Measurements from ENCODE around the gene GANC.

The GANC gene

GRCh38 chr15:42373274-42373673 lies 100.3 kb downstream of the GANC start:
- Histone ChIP-seq H2BK5ac (ENCODE audit: low read depth, low read length, poor library complexity) (no peak overlapping the region), H3K36me3 (ENCODE audit: control insufficient read depth in 1 of 2, insufficient read depth in 2 of 2, low read length in 2 of 2) (no peaks in the 10 kb centered on the region), H2AK5ac (ENCODE audit: low read length) (no peak overlapping the region), H3K23ac (ENCODE audit: low read length) (no peak overlapping the region), H3K4me3 (ENCODE audit: low read depth, low read length) (no peak overlapping the region), H2AFZ (ENCODE audit: insufficient read depth, low read length, poor library complexity) (no peak overlapping the region), H3K14ac (ENCODE audit: low read length) (no peak overlapping the region), H3K4me1 (ENCODE audit: control insufficient read depth in 1 of 2, insufficient read depth in 2 of 2, low read length in 2 of 2) (no peaks in the 10 kb centered on the region), H2BK120ac (ENCODE audit: insufficient read depth, low read length, poor library complexity) (no peak overlapping the region), H2BK12ac (ENCODE audit: low read length) (no peak overlapping the region), H3K9ac (ENCODE audit: low read length) (no peak overlapping the region), H3K27me3 (ENCODE audit: insufficient read depth, low read length) (no peaks in the 10 kb centered on the region), H3K4me2 (ENCODE audit: low read length) (no peak overlapping the region), H3K27ac (ENCODE audit: low read depth, low read length) (no peak overlapping the region), H3K79me2 (ENCODE audit: control insufficient read depth, insufficient read depth, low read length, poor library complexity) (no peaks in the 10 kb centered on the region), H3K9me3 (ENCODE audit: insufficient read depth, low read depth, low read length) (no peaks in the 10 kb centered on the region), H4K12ac (ENCODE audit: low read depth, low read length) (no peak overlapping the region), H3K79me1 (ENCODE audit: low read length) (no peaks in the 10 kb centered on the region), H3K18ac (ENCODE audit: low read length) (no peak overlapping the region), H4K8ac (ENCODE audit: low read depth, low read length) (no peak overlapping the region), H4K91ac (ENCODE audit: low read depth, low read length) (no peak overlapping the region), H3K4ac (ENCODE audit: low read depth, low read length) (no peak overlapping the region)
- no CpG with 5 or more reads among the region's 1 CpG for WGBS (ENCODE audit: extremely low coverage, insufficient coverage, insufficient read length)
- DNase-seq, result no peak

- Histone ChIP-seq H3K4ac (ENCODE audit: low read depth, low read length) (no peak overlapping the region), H3K14ac (ENCODE audit: low read length) (no peak overlapping the region), H2AFZ (ENCODE audit: insufficient read depth, low read length, poor library complexity) (no peak overlapping the region), H3K23ac (ENCODE audit: low read length) (no peak overlapping the region), H2BK120ac (ENCODE audit: insufficient read depth, low read length, poor library complexity) (no peak overlapping the region), H3K79me2 (ENCODE audit: control insufficient read depth, insufficient read depth, low read length, poor library complexity) (no peaks in the 10 kb centered on the region), H3K18ac (ENCODE audit: low read length) (no peak overlapping the region), H4K91ac (ENCODE audit: low read depth, low read length) (no peak overlapping the region), H3K79me1 (ENCODE audit: low read length) (no peaks in the 10 kb centered on the region), H3K4me3 (ENCODE audit: low read depth, low read length) (no peak overlapping the region), H3K4me2 (ENCODE audit: low read length) (no peak overlapping the region), H3K27me3 (ENCODE audit: insufficient read depth, low read length) (no peaks in the 10 kb centered on the region), H2BK12ac (ENCODE audit: low read length) (no peak overlapping the region), H2AK5ac (ENCODE audit: low read length) (no peak overlapping the region), H4K12ac (ENCODE audit: low read depth, low read length) (no peak overlapping the region), H3K4me1 (ENCODE audit: control insufficient read depth in 1 of 2, insufficient read depth in 2 of 2, low read length in 2 of 2) (no peaks in the 10 kb centered on the region), H3K9ac (ENCODE audit: low read length) (no peak overlapping the region), H2BK5ac (ENCODE audit: low read depth, low read length, poor library complexity) (no peak overlapping the region), H3K27ac (ENCODE audit: low read depth, low read length) (no peak overlapping the region), H4K8ac (ENCODE audit: low read depth, low read length) (no peak overlapping the region), H3K9me3 (ENCODE audit: insufficient read depth, low read depth, low read length) (no peaks in the 10 kb centered on the region), H3K36me3 (ENCODE audit: control insufficient read depth in 1 of 2, insufficient read depth in 2 of 2, low read length in 2 of 2) (no peaks in the 10 kb centered on the region)
- no CpG with 5 or more reads among the region's 4 CpGs for WGBS (ENCODE audit: extremely low coverage, insufficient coverage, insufficient read length)
- no peak for DNase-seq
These were observed 100.9 kb downstream of the GANC start for GRCh38 chr15:42373936-42374335.

GRCh38 chr15:42374810-42375209 lies 101.8 kb downstream of the GANC start:
- H3K27me3 ChIP-seq (ENCODE audit: insufficient read depth, low read length), result no peaks in the 10 kb centered on the region
- no peak overlapping the region for H2BK5ac ChIP-seq (ENCODE audit: low read depth, low read length, poor library complexity)
- no peak overlapping the region for H3K9ac ChIP-seq (ENCODE audit: low read length)
- H2BK12ac ChIP-seq (ENCODE audit: low read length), result no peak overlapping the region
- H4K8ac ChIP-seq (ENCODE audit: low read depth, low read length), result no peak overlapping the region
- H3K79me2 ChIP-seq (ENCODE audit: control insufficient read depth, insufficient read depth, low read length, poor library complexity), result no peaks in the 10 kb centered on the region
- H3K4ac ChIP-seq (ENCODE audit: low read depth, low read length), result no peak overlapping the region
- H3K9me3 ChIP-seq (ENCODE audit: insufficient read depth, low read depth, low read length), result no peaks in the 10 kb centered on the region
- no peaks in the 10 kb centered on the region for H3K4me1 ChIP-seq (ENCODE audit: control insufficient read depth in 1 of 2, insufficient read depth in 2 of 2, low read length in 2 of 2)
- no peaks in the 10 kb centered on the region for H3K79me1 ChIP-seq (ENCODE audit: low read length)
- no peak overlapping the region for H4K91ac ChIP-seq (ENCODE audit: low read depth, low read length)
- WGBS (ENCODE audit: extremely low coverage, insufficient coverage, insufficient read length), result no CpG with 5 or more reads among the region's 1 CpG
- H2BK120ac ChIP-seq (ENCODE audit: insufficient read depth, low read length, poor library complexity), result no peak overlapping the region
- no peak overlapping the region for H3K23ac ChIP-seq (ENCODE audit: low read length)
- H2AFZ ChIP-seq (ENCODE audit: insufficient read depth, low read length, poor library complexity), result no peak overlapping the region
- no peak overlapping the region for H4K12ac ChIP-seq (ENCODE audit: low read depth, low read length)
- no peak for DNase-seq
- H3K36me3 ChIP-seq (ENCODE audit: control insufficient read depth in 1 of 2, insufficient read depth in 2 of 2, low read length in 2 of 2), result no peaks in the 10 kb centered on the region
- no peak overlapping the region for H2AK5ac ChIP-seq (ENCODE audit: low read length)
- no peak overlapping the region for H3K18ac ChIP-seq (ENCODE audit: low read length)
- H3K4me2 ChIP-seq (ENCODE audit: low read length), result no peak overlapping the region
- no peak overlapping the region for H3K14ac ChIP-seq (ENCODE audit: low read length)
- no peak overlapping the region for H3K4me3 ChIP-seq (ENCODE audit: low read depth, low read length)
- H3K27ac ChIP-seq (ENCODE audit: low read depth, low read length), result no peak overlapping the region

GRCh38 chr15:42375252-42375651 lies 102.3 kb downstream of the GANC start:
- Histone ChIP-seq H3K9ac (ENCODE audit: low read length) (no peak overlapping the region), H3K23ac (ENCODE audit: low read length) (no peak overlapping the region), H3K4me3 (ENCODE audit: low read depth, low read length) (no peak overlapping the region), H2AK5ac (ENCODE audit: low read length) (no peak overlapping the region), H4K12ac (ENCODE audit: low read depth, low read length) (no peak overlapping the region), H3K36me3 (ENCODE audit: control insufficient read depth in 1 of 2, insufficient read depth in 2 of 2, low read length in 2 of 2) (no peaks in the 10 kb centered on the region), H3K14ac (ENCODE audit: low read length) (no peak overlapping the region), H3K27ac (ENCODE audit: low read depth, low read length) (no peak overlapping the region), H3K4me1 (ENCODE audit: control insufficient read depth in 1 of 2, insufficient read depth in 2 of 2, low read length in 2 of 2) (no peaks in the 10 kb centered on the region), H2BK12ac (ENCODE audit: low read length) (no peak overlapping the region), H2BK120ac (ENCODE audit: insufficient read depth, low read length, poor library complexity) (no peak overlapping the region), H3K9me3 (ENCODE audit: insufficient read depth, low read depth, low read length) (no peaks in the 10 kb centered on the region), H3K4me2 (ENCODE audit: low read length) (no peak overlapping the region), H3K27me3 (ENCODE audit: insufficient read depth, low read length) (no peaks in the 10 kb centered on the region), H3K4ac (ENCODE audit: low read depth, low read length) (no peak overlapping the region), H4K91ac (ENCODE audit: low read depth, low read length) (no peak overlapping the region), H4K8ac (ENCODE audit: low read depth, low read length) (no peak overlapping the region), H2AFZ (ENCODE audit: insufficient read depth, low read length, poor library complexity) (no peak overlapping the region), H3K79me1 (ENCODE audit: low read length) (no peaks in the 10 kb centered on the region), H3K18ac (ENCODE audit: low read length) (no peak overlapping the region), H3K79me2 (ENCODE audit: control insufficient read depth, insufficient read depth, low read length, poor library complexity) (no peaks in the 10 kb centered on the region), H2BK5ac (ENCODE audit: low read depth, low read length, poor library complexity) (no peak overlapping the region)
- DNase-seq, result no peak
- WGBS (ENCODE audit: extremely low coverage, insufficient coverage, insufficient read length), result no CpG with 5 or more reads among the region's 5 CpGs

Data from trophoblast cell (in vitro differentiated cells and primary cell).